ENCODE results near the gene SEMA4F.

GRCh38 chr2:74679615-74680014 is 25.6 kb downstream of the SEMA4F start:
- TF ChIP-seq, protein P1, sequence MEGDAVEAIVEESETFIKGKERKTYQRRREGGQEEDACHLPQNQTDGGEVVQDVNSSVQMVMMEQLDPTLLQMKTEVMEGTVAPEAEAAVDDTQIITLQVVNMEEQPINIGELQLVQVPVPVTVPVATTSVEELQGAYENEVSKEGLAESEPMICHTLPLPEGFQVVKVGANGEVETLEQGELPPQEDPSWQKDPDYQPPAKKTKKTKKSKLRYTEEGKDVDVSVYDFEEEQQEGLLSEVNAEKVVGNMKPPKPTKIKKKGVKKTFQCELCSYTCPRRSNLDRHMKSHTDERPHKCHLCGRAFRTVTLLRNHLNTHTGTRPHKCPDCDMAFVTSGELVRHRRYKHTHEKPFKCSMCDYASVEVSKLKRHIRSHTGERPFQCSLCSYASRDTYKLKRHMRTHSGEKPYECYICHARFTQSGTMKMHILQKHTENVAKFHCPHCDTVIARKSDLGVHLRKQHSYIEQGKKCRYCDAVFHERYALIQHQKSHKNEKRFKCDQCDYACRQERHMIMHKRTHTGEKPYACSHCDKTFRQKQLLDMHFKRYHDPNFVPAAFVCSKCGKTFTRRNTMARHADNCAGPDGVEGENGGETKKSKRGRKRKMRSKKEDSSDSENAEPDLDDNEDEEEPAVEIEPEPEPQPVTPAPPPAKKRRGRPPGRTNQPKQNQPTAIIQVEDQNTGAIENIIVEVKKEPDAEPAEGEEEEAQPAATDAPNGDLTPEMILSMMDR (IDR thresholded peaks at IDR 0.05; ENCODE audit: poor library complexity), result no peak
- no peak for TF ChIP-seq EZH2phosphoT487 (IDR thresholded peaks at IDR 0.05; ENCODE audit: low read depth, severe bottlenecking, unreplicated experiment)
